NCI-H526 (cell line): ENCODE data around the gene GALNTL6.
A peak's percentile ranks its signal among the peaks of the same experiment; 100 is the strongest.

Experiments used
- DNase-seq, 2 experiments: peaks; one replicate each; lab custom pipeline; 2025; lab: John Stamatoyannopoulos, UW

Gene GALNTL6

DNA sequence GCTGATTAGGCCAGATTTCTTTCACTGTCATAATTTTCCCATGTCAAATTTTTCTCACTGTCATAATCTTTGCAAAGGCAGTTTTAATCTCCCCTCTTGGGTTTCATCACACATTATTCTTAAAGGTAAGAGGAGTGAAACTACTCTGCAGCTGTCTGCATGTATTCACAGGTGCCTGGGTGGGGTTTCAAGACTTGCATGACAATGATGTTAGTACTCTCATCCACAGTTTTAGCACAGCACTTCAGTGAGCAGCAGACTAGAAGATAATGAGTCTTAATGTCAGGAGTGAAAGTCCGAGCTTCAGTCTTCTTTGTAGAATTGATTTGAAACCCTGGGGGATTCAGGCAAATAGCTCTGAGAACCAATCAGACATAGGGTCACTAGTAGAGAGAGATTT lies 1172.9 kb downstream of the GALNTL6 start:
- no peak for DNase-seq

DNA sequence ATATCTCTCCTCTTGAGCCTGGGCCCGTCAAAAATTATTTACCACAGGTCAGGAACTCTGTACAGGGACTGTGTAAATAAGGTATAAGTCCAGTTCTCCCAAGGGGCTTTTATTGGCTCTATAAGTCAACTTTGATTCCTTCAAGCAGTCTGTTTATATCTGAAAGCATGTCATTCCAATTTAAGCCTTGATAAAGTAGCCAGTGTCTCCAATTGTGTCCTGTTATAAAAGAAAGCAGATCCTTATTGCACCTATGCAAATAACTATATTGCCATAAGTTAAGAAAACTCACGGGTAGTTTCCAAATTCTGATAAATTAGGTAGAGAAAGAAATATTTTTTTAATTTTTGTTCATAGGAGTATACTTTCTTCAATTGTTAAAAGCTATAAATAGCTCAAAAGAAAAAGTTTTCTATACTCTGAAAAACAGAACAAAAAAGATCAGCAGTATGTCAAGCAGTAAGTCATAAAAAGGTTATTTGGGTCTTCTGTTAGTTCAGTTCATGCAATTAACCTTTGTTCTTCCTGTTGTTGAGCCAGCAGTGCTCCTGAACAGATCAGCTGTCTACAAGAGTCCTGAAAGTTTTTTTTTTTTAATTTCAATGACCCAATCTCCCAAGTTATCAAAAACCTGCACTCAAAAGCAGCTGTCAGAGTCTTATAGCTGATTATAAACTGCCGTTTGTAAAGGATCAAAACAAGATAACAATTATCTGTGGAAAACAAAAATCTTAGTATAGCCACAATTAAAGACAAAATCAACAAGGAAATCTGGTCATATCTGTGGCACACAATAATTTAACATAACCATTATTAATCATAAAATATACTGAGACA lies 1177.0 kb downstream of the GALNTL6 start:
- DNase-seq: no peak

DNA sequence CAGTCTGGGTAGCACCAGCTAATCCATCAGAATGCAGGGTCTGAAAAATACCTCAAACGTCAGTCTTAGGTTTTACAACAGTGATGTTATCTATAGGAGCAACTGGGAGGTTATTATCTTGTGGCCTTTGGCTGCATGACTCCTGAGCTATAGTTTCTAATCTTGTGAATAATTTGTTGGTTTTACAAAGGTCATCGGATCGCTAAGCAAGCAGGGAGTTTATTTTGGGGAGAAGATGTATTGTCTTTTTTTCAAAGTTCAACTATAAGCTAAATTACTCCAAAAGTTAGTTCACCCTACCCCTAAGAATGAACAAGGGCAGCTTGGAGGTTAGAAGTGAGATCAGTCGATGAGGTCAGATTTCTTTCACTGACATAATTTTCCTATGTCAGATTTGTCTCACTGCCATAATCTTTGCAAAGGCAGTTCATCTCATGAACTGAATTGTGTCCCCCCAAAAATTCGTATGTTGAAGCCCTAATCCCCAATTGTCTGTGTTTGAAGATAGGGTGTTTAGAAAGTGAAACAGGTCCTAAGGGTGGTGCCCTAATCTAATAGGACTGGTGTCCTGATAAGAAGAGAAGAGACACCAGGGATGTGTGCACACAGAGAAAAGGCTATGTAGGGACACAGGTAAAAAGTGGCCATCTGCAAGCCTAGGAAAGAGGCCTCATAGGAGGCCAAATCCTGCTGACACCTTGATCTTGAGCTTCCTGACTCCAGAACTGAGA lies 1179.6 kb downstream of the GALNTL6 start:
- DNase-seq: no peak

DNA sequence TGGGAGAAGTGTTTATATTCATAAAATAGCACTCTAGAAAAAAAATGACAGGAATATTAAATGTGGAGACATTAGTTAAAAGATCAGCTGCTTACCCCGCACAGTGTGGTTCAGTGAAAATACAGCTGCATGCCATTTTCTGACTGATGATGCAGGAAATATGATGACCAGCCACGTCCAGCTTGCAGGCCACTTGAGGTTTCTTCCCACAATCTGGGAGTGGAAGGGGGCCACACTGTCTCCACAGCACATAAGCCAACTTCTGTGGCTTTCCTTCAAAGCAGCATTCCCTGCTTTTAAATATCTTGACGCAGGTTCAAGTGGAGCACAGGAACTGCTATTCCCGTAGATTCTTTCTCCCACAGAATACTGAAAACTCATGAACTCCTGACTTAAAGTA lies 1182.0 kb downstream of the GALNTL6 start:
- DNase-seq: no peak

DNA sequence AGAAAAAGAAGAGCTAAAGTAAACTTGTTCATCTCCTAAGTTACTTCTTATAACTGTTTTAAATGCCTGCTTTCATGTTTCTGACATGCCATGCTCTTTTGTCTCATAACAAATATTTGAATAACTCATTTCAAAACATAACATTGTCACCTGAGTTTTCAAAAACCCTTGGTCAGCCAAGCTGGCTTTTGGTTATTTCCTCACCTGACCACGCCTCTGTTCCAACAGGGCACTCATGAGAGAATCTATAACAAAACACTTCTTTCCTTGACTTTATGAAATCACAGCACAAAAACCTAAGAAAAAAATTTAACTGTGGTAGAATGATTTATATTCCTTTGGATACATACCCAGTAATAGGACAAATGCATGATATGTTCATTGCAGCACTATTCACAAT lies 1182.5 kb downstream of the GALNTL6 start:
- DNase-seq: no peak

DNA sequence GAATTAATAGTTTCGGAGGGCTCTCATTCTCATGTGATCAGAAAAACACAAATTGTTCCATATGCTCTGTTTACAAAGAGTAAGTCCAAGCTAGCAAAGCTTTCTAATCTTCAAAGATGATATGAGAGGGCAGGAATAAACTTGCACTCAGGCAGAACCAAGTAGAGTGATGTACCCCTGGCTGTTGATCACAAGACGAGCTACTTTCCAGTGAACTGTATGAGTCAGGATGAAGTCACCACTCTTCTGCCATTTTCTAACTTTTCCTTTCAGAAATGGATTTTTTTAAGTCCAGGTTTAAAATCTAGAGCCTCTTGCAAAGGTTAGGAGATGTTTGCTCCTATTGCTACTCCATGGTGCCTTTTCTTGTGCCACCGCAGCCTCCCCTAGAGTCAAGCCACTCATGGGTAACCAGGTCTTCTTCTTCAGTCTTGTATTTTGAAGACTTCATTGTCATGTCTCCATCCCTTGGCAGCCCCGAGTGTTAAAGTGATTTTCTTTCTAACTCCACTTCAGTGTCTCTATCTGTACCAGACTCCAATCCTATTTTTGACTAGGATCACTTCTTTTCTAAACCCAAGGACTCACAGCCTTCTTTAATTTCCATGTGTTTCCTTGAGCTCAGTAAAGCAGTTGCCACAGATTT lies 1183.5 kb downstream of the GALNTL6 start:
- no peak for DNase-seq

DNA sequence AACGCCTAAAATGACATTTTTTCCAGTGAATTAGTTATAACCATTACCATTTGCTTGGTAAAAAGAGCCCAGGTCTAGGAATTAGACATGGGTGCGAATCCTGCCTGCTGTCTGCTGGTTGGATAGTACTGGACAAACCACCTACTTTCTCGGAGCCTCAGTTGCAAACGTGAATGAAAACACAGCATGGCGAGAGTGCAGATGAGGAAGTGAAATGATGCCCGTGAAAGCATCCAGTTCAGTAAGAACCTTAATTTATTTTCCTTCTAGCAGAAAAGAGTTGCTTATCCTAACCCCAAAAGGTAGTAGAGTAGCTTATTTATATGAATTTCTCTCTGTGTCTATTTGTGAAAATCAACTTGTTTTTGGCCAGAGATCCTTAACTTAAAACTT lies 1184.0 kb downstream of the GALNTL6 start:
- DNase-seq: no peak

DNA sequence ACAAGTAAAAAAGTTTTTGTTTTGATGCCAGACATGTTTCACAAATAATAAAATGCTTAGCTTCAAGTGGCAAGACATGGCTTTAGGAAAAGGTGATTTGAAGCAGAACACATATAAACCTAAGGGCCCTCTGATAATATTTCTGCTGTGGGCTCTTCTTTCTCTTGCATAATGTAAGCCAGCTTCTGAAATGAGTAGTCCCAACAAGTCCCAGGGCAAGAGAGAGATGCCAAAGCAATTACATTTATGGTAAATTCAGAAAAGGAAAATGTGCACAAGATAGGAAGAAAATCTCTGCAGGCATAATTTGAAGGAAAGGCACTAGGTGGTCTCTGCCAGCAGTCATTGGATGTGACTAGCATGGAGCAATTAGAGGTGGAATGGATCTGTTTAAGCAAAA lies 1184.7 kb downstream of the GALNTL6 start:
- DNase-seq: no peak

DNA sequence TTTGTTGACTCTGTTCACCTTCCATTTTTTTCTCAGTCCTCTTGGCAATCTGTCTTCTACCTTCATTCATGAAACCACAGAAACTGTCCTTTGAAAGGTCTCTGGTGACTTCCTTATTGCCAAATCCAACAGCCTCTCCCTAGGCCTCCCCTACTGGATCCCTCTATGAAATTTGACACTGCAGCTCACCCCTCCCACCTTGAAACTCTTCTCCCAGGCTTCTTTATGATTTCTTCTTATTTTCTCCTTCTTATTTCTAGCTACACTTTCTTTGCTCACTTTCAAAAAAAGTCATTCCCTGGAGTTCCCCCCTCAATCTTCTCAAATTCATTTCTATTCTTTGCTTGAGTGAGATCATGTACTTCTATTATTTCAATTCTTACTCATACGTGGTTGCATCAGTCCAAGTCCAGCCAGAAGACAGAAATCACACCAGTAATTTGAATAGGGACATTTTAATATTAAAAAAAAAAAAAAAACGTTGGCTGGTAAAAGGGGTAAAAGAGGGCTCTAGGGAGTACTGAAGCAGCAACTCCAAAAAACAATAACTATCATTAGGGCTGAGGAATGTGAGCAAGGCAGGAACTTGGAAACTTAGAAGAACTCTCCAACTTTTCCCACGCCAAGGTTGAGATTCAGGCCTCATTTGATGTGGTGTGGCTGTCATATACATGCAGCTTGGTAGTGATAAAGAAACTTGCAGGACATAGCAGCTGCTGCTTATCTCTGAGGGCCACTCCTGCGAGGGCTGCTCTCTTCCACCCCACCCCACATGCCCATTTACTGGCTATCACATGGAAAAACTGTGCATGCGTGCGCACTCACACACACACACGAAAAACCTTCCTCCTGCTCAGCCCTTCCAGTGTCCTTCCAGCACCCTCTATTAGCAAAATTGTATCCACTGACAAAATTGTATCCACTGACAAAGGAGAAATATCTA lies 1185.6 kb downstream of the GALNTL6 start:
- DNase-seq: no peak

DNA sequence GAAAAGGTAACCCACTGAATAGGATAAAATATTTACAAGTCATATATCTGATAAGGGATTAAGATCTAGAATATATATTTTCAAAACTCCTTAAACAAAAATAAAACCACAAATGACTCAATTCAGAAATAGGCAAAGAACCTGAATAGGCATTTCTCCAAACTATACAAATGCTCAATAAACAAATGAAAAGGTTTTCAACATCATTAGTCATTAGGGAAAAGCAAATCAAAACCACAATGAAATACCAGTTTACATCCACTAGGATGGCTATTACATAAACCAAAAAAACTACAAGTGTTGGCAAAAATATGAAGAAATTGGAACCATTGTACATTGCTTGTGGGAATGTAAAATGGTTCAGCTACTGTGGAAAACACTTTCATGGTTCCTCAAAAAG lies 1188.4 kb downstream of the GALNTL6 start:
- no peak for DNase-seq

DNA sequence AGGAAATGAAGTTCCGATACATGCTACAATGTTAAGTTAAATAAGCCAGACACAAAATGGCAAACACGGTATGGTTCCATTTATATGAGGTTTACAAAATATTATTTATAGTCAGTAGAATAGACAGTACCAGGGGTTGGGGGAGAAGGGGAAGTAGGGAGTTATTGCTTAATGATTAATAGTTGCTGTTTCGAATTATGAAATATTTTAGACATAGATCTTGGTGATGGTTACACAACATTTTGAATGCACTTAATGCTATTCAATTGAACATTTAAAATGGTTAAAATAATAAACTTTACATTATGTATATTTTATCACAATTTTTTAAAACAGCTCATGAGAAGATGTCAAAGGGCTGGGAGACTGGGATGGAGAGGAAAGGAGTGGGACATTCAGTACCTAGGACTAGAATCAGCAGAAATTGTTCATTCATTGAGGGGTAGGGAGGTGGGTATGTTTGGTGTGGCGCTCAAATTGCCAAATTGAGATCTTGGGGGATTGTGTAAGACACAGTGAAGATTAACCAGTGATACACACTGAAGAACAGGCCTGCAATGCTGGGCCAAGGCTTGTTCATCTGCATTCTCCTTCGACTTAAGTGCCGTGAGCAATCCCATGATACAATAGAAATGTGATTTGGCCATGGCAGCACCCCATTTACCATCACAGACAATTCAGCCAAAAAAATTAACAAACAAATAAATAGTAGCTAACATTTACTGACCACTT lies 1189.8 kb downstream of the GALNTL6 start:
- DNase-seq: no peak

DNA sequence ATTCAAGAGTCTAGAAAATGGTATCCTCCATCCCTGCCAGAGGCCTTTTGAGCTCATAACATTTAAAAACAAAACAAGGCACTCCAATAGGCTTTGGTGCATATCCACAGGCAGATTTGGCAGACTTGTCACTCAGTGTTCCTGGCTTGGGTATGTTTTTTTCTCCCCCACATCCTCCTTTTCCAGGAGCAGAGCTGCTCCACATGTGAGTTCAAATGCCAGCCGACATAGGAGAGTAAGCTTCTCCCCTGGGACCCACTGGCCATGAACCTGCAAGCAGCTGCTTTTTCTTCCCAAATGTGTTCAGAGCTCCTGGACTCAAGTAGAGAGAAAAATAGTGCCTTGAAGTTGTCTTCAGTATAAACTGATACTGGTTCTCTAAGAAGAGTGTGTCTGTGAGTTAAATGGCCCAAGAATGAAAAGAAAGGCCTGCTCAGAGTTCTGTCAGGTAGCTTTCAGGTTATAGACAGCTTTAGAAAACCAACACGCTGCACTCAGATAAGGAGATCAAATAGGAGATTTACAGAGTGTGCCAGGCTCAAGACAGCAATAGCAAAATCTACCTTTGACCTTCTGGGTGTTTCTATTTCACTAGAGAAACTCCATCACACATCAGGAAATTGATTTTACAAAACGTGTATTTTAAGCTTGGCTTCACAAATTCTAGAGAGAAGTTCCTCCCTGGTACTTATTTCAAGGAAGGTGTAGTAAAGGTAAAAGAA lies 1192.9 kb downstream of the GALNTL6 start:
- no peak for DNase-seq

DNA sequence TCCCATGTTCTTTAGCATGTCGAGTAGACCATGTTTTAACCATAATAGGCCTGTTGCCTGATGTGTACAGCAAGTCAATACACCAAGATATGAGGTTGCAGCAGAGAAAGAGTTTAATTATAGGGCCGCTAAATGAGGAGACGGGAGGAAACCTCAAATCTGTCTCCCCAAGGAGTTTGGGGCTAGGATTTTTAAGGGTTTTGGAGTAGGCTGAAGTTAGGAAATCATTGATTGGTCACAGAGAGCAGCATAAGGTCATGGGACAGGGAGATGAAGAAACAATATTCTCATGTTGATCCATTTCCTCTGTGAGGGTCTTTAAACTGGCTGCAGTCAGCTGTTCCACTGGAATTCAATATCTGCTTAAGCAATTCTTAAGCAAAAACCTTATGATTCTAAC lies 1195.2 kb downstream of the GALNTL6 start:
- no peak for DNase-seq

DNA sequence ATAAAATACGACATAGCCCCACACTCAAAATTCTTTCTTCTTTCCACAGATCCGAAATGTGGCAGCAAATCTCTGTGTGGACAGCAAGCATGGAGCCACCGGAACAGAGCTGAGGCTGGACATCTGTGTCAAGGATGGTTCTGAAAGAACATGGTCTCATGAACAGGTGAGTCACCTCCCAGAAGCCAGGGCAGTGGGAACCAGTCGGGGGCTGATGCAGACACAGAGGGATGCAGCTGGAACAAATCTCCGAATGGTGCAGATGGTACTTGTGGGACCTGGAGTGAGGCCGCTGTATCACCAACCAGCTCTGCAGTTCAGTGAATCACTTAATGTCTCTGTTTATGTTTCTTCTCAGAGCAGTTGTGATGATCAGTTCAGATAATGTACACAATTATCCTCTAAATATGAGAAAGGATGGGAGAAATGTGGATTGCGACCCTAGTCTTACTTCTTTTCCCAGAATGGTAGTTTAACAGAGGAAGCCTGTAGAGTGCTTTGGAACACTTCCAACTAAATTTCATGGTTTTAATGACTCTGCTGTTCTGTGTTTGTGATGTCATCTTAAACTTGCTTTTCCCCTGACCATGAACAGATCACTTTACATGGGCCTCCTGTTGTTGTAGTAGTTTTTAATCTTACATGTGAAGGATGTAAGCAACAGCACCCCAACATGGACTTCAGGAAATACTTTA lies 1196.1 kb downstream of the GALNTL6 start:
- DNase-seq: no peak

DNA sequence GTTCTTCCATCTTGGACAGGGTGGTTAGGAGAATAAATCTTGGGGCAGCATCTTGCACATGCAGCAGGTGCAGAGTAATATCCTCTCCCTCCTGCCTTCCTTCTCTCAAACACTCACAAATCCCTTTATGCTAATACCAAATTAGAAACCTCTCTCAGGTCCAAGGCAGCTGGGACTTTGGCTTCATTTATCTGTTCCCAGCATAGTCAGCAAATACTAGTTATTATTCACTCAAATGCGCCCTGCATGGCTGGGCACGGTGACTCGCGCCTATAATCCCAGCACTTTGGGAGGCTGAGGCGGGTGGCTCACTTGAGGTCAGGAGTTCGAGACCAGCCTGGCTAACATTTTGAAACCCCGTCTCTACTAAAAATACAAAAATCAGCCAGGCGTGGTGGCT lies 1199.4 kb downstream of the GALNTL6 start:
- no peak for DNase-seq

DNA sequence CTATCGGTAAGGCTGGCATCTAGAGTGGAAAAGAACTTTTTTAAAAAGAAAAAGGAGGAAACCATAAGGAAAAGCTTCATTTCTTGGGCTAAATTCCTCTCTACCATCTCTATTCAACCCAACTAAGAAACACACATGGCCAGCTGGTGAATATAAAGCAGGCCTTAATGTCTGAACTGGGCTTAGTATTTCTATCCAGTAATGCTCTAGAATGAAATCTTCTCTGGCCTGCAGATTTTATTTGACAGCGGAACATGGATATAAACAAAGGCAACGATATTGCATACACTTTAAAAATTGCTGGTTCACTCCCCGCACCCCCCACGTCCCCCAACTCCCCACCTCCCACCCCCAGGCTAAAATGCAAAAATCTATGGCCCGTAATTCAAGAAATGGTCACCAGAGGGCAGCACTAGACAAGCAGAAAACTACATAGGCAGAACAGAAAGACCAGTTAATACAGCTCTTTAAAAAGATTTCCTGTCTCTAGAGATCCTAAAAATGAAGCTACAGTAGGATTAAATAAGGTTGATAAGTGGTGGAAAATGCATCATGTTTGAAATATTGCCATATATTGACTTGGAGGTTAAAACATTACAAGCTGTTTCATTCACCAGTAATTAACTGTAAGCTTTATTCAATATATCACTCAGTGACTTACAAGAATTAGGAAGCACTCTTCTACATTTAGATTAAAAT lies 1200.2 kb downstream of the GALNTL6 start:
- DNase-seq: peak; percentile 16 to 24

DNA sequence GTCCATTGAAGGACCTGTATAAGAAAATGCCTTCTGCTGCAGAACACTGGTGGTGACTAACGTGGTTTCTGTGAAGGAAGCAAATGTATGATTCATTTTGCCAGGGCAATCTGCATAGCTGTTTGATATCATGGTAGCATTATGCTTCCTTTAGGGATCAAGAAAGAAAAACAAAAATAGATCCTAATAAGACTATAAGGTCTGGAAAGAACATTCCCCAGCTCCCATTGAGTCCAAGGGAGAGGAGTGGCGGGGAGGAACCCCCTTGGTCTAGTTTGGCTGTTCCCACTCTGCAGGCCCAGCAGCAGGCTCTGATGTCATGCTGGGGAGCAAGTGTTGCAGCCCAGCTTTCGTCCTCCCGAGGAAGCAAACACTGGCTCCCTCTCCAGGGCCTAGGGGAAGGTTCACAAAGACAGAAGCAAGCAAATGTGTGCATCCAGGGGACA lies 1200.9 kb downstream of the GALNTL6 start:
- peak in 1 of 2 experiments; percentile 15 for DNase-seq

DNA sequence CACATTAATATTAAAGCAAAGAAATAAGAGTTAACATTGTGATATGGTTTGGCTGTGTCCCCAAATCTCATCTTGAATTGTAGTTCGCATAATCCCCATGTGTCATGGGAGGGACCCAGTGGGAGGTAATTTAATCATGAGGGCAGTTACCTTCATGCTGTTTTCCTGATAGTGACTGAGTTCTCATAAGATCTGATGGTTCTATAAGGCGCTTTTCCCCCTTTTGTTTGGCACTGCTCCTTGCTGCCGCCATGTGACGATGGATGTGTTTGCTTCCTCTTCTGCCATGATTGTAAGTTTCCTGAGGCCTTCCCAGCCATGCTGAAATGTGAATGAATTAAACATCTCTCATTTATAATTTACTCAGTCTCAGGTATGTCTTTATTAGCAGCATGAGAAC lies 1201.6 kb downstream of the GALNTL6 start:
- no peak for DNase-seq

DNA sequence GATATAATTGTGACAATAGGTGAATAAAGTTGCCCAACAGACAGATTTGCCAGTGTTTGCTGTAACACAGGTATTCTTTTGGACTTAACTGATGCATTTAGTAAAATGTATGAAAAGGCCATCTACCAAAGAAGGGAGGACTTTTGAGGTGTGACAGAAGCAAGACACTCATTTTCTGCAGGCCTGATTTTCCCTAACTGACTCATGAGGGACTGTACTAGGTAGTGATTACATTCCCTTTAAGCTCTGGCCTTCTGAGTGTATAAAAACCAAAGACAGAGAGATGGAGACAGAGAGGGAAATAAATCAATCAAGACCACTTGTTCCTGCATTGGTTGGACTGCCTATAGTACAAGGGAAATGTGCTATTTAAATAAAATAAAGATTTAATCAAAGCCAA lies 1204.6 kb downstream of the GALNTL6 start:
- DNase-seq: no peak
